Heart left ventricle (tissue), 13 donors: Measurements from ENCODE around the gene PIGL.

ENCODE experiments used
- CTCF ChIP-seq, 12 donors: fragments of 200-600 bp; sonication (generic) in 4 of 12; IDR thresholded peaks; one replicate each; pipeline versions ENCODE4 v1.5.0 to v1.8.0; 2018 to 2022; ENCODE audit warnings: antibody characterized with exemption in 12 of 12, mild to moderate bottlenecking in 5 of 12
- POLR2A ChIP-seq, 2 donors: fragments of 450-650 bp; IDR thresholded peaks; one replicate each; pipeline ENCODE4 v1.6.1; 2017; ENCODE audit warnings: antibody characterized with exemption in 2 of 2, mild to moderate bottlenecking in 2 of 2, moderate library complexity in 2 of 2
- donor health status: ischemic (EF 13 %, LVEDD 7.1; RV severe dilation, severe dysfunction).
- donor health status: DM: no; HTN: yes; CAD: no.
- donor health status: DM: no; HTN: no; CAD: no.
- donor health status: ischemic (EF 25% LVEDD 6.9; RV normal size, moderate dysfunction).
- donor health status: ischemic (EF 25% LVEDD 5.7; RV mildly dilated, moderate dysfunction).
- donor health status: ischemic (EF 35%, LVEDD 5.7; RV mildly dilated, moderate dysfunction).
- donor health status: nonischemic (EF 11% LVEDD 7.7; RV severe dilation, severe dysfunction).
- donor health status: DM: yes; HTN: yes; CAD: no.
- donor health status: PGD.
- donor health status: ischemic (EF 29% LVEDD 5.4; RV normal size, mild dysfunction).
- donor health status: nonischemic (EF 23%, LVEDD 6.1; RV moderate dilation, normal function).

DNA sequence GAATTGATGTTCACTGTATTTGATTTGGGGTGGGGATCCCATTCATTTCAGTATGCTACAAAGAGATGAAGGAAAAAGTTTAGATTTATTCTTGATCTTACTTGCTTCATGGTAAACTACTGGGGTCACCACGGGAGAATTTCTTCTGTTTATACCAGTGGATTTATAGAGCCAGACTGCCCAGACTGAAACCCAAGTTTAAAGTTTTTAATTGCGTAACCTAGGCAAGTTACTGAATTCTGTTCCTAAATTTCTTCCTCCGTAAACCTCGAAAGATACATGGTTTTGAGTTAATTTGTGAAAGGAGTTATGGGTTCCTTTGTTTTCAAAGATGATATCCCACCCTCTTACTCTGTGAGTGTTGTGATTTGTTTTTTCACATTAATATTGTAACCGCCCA is 26.4 kb downstream of the PIGL start:
- TF ChIP-seq CTCF (IDR thresholded peaks at IDR 0.05), result no peak
- no peak for TF ChIP-seq POLR2A (IDR thresholded peaks at IDR 0.05)
